Measurements from ENCODE around the gene ALK. TPM values are rescaled to one million over a fixed set of nuclear protein-coding genes. Genes with fewer than 3 reads are reported as not detected.

ALK gene
- total RNA-seq, 1 experiment from 2014 or later = not detected

DNA sequence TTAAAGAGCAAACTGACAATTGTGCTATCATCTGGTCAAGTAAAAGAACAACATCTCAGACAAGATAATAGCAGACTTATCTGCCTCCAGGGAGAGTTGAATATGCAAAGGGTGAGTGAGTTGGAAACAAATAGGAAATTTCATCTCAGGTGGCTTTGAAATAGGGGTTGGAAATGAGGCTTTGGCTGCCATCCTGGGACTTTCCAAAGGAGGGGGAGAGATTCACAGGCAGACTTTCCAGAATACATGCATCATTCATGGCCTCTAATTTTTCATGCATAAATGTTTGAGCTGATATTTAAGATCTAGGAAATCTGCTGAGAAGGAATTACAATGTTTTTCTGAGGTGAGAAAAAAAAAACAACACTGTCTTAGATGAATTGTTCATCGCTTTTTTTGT, 300.5 kb downstream of the ALK start:
- Mint-ChIP-seq H3K4me1 (peaks cover 21 to 22% of the 10 kb centered on the region in 2 experiments), H3K4me3 (no peak overlapping the region), H3K9me3 (no peaks in the 10 kb centered on the region; a peak in 2 of 5 replicates), H3K27me3 (ENCODE audit: low read depth) (peaks cover 4% of the 10 kb centered on the region; the same call in 1 of the 2 replicates), H3K36me3 (ENCODE audit: insufficient read depth in 1 of 3, low read depth in 3 of 3) (no peaks in the 10 kb centered on the region; a peak in 1 of 7 replicates), H3K27ac (no peak overlapping the region)
- Histone ChIP-seq H3K79me1 (ENCODE audit: insufficient read depth, low read depth, low read length, poor library complexity, severe bottlenecking) (no peaks in the 10 kb centered on the region), H4K8ac (replicated peaks; ENCODE audit: insufficient read length, low read depth, low read length) (no peak overlapping the region), H3T11ph (ENCODE audit: low read length) (no peak overlapping the region), H4K5ac (ENCODE audit: insufficient read length, low read depth, low read length) (no peak overlapping the region), H4K91ac (ENCODE audit: insufficient read length, low read depth, low read length) (no peak overlapping the region), H3K9ac (ENCODE audit: extremely low read depth, insufficient read length, low read length) (no peak overlapping the region), H3K56ac (ENCODE audit: insufficient read length, low read depth, low read length) (no peak overlapping the region), H3K23me2 (ENCODE audit: insufficient read length, low read depth, low read length, poor library complexity, severe bottlenecking) (no peaks in the 10 kb centered on the region), H2BK15ac (ENCODE audit: low read depth, low read length) (no peak overlapping the region), H2BK120ac (ENCODE audit: low read depth, low read length, poor library complexity, severe bottlenecking) (no peak overlapping the region), H3K9me3 (ENCODE audit: control insufficient read depth, low read depth, low read length) (no peaks in the 10 kb centered on the region), H2BK5ac (ENCODE audit: insufficient read length, low read length) (no peak overlapping the region), H2AK5ac (ENCODE audit: insufficient read length, low read length) (no peak overlapping the region), H3K4me2 (ENCODE audit: insufficient read depth, insufficient read length, low read length) (no peak overlapping the region), H3K18ac (ENCODE audit: insufficient read length, low read depth, low read length) (no peak overlapping the region), H3K4me1 (ENCODE audit: insufficient read depth, low read length) (peaks cover 3% of the 10 kb centered on the region; the same call in 1 of the 2 replicates), H2BK20ac (ENCODE audit: low read depth, low read length, poor library complexity, severe bottlenecking) (no peak overlapping the region), H3K79me2 (ENCODE audit: insufficient read depth, low read length) (no peaks in the 10 kb centered on the region), H4K20me1 (ENCODE audit: control insufficient read depth, insufficient read depth, insufficient read length) (no peaks in the 10 kb centered on the region), H3K14ac (ENCODE audit: insufficient read depth, low read length) (no peak overlapping the region), H3K27ac (ENCODE audit: insufficient read length, low read depth, low read length) (no peak overlapping the region), H3K4ac (ENCODE audit: low read depth, low read length) (no peak overlapping the region), H3K27me3 (ENCODE audit: insufficient read depth, low read length) (no peaks in the 10 kb centered on the region), H2BK12ac (ENCODE audit: insufficient read length, low read depth, low read length) (no peak overlapping the region), H3K23ac (ENCODE audit: insufficient read length, low read depth, low read length) (no peak overlapping the region), H2AFZ (ENCODE audit: low read length) (no peak overlapping the region)
- TF ChIP-seq, protein P1, sequence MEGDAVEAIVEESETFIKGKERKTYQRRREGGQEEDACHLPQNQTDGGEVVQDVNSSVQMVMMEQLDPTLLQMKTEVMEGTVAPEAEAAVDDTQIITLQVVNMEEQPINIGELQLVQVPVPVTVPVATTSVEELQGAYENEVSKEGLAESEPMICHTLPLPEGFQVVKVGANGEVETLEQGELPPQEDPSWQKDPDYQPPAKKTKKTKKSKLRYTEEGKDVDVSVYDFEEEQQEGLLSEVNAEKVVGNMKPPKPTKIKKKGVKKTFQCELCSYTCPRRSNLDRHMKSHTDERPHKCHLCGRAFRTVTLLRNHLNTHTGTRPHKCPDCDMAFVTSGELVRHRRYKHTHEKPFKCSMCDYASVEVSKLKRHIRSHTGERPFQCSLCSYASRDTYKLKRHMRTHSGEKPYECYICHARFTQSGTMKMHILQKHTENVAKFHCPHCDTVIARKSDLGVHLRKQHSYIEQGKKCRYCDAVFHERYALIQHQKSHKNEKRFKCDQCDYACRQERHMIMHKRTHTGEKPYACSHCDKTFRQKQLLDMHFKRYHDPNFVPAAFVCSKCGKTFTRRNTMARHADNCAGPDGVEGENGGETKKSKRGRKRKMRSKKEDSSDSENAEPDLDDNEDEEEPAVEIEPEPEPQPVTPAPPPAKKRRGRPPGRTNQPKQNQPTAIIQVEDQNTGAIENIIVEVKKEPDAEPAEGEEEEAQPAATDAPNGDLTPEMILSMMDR (conservative IDR thresholded peaks at IDR 0.05) = no peak
- no CpG with 5 or more reads among the region's 1 CpG for WGBS (ENCODE audit: extremely low coverage, insufficient read length, low lambda C conversion rate)
- DNase-seq = no peak
